Neural cell (in vitro differentiated cells): ENCODE results near the gene SELENOO. TPM values are rescaled to one million over a fixed set of nuclear protein-coding genes. Genes with fewer than 3 reads are reported as not detected.

Experiments
- H2AFZ ChIP-seq: fragments of 200-600, 300-800 bp; sonication (generic), shearing (Covaris generic); 2 replicates; pipeline ENCODE4 v1.6.0; 2014; ENCODE audit warnings: low read depth, mild to moderate bottlenecking, antibody characterized with exemption, low read length, moderate library complexity
- H3F3A ChIP-seq: fragments of 200-600 bp; shearing (Covaris generic); 2 replicates; pipeline ENCODE4 v1.6.1; 2016; ENCODE audit warnings: mild to moderate bottlenecking, moderate library complexity, mixed read lengths, antibody characterized with exemption, low read length; ENCODE audit not compliant: insufficient read depth, poor library complexity, severe bottlenecking
- H3K27ac ChIP-seq: fragments of 200-600, 300-800 bp; sonication (generic), shearing (Covaris generic); 2 replicates; pipeline ENCODE4 v1.5.1; 2014; ENCODE audit warnings: mild to moderate bottlenecking, low read length, moderate library complexity
- H3K27me3 ChIP-seq: fragments of 300-800, 200-600 bp; sonication (generic), shearing (Covaris generic); 2 replicates; pipeline ENCODE4 v1.6.0; 2014; ENCODE audit warnings: mild to moderate bottlenecking, low read depth, low read length, moderate library complexity; ENCODE audit not compliant: insufficient read depth
- H3K36me3 ChIP-seq: fragments of 300-800, 200-600 bp; sonication (generic), shearing (Covaris generic); 2 replicates; pipeline ENCODE4 v1.5.1; 2014; ENCODE audit warnings: mild to moderate bottlenecking, antibody characterized with exemption, low read length, moderate library complexity; ENCODE audit not compliant: insufficient read depth
- H3K4me2 ChIP-seq: fragments of 300-800, 200-600 bp; sonication (generic), shearing (Covaris generic); 2 replicates; pipeline ENCODE4 v1.6.0; 2014; ENCODE audit warnings: mild to moderate bottlenecking, low read length
- H3K4me3 ChIP-seq: fragments of 300-800, 200-600 bp; sonication (generic), shearing (Covaris generic); 2 replicates; pipeline ENCODE4 v1.5.1; 2014; ENCODE audit warnings: mild to moderate bottlenecking, low read length, moderate library complexity
- H3K79me2 ChIP-seq: fragments of 200-600 bp; shearing (Covaris generic); replicated peaks from 2 replicates; pipeline ENCODE4 v1.6.0; 2014; ENCODE audit warnings: mild to moderate bottlenecking, low read length, moderate library complexity; ENCODE audit not compliant: insufficient read depth
- H3K9ac ChIP-seq: fragments of 300-800, 200-600 bp; sonication (generic), shearing (Covaris generic); 2 replicates; pipeline ENCODE4 v1.6.1; 2016; ENCODE audit warnings: mild to moderate bottlenecking, low read length, mixed read lengths
- H3K9me2 ChIP-seq: fragments of 200-600 bp; shearing (Covaris generic); 2 replicates; pipeline ENCODE4 v1.6.1; 2016; ENCODE audit warnings: mild to moderate bottlenecking, low read length, mixed read lengths; ENCODE audit not compliant: insufficient read depth
- H3K9me3 ChIP-seq: fragments of 200-600, 300-800 bp; sonication (generic), shearing (Covaris generic); 2 replicates; pipeline ENCODE4 v1.6.1; 2016; ENCODE audit warnings: mild to moderate bottlenecking, mixed run types, low read length, moderate library complexity, mixed read lengths
- H4K20me1 ChIP-seq: fragments of 200-600 bp; shearing (Covaris generic); 2 replicates; pipeline ENCODE4 v1.6.1; 2016; ENCODE audit warnings: mild to moderate bottlenecking, mixed run types; ENCODE audit not compliant: insufficient read depth
- CTCF ChIP-seq: fragments of 450-650 bp; IDR thresholded peaks from 2 replicates; pipeline ENCODE4 v1.5.1; 2014; ENCODE audit warnings: antibody characterized with exemption, mild to moderate bottlenecking, moderate library complexity; ENCODE audit not compliant: poor library complexity, severe bottlenecking
- EP300 ChIP-seq: fragments of 450-650 bp; conservative IDR thresholded peaks from 2 replicates; pipeline ENCODE4 v1.6.1; 2014; ENCODE audit warnings: antibody characterized with exemption, mild to moderate bottlenecking, moderate library complexity; ENCODE audit not compliant: poor library complexity, severe bottlenecking
- EZH2 ChIP-seq: fragments of 200-600, 300-800 bp; shearing (Covaris generic), sonication (generic); IDR thresholded peaks from 2 replicates; pipeline ENCODE4 v1.6.1; 2014; ENCODE audit warnings: antibody characterized with exemption, low read length, borderline replicate concordance, mild to moderate bottlenecking; ENCODE audit not compliant: insufficient read depth, poor library complexity, severe bottlenecking
- MXI1 ChIP-seq: fragments of 450-650 bp; conservative IDR thresholded peaks from 2 replicates; pipeline ENCODE4 v1.6.1; 2014; ENCODE audit warnings: antibody characterized with exemption, mild to moderate bottlenecking; ENCODE audit not compliant: poor library complexity, severe bottlenecking
- POLR2AphosphoS5 ChIP-seq: IDR thresholded peaks from 2 replicates; pipeline ENCODE4 v1.6.1; 2012
- RAD21 ChIP-seq: fragments of 450-650 bp; conservative IDR thresholded peaks from 2 replicates; pipeline ENCODE4 v1.6.1; 2014; ENCODE audit warnings: antibody characterized with exemption, mild to moderate bottlenecking, moderate library complexity
- REST ChIP-seq: IDR thresholded peaks from 2 replicates; pipeline ENCODE4 v1.6.1; 2012; ENCODE audit warnings: borderline replicate concordance
- SMC3 ChIP-seq: fragments of 450-650 bp; conservative IDR thresholded peaks from 2 replicates; pipeline ENCODE4 v1.6.1; 2014; ENCODE audit warnings: antibody characterized with exemption, mild to moderate bottlenecking, moderate library complexity; ENCODE audit not compliant: poor library complexity
- TAF1 ChIP-seq: IDR thresholded peaks from 2 replicates; pipeline ENCODE4 v1.6.1; 2012; ENCODE audit warnings: low read depth
- polyA plus RNA-seq: library from polyadenylated mRNA; depleted of rRNA; stranded (reverse); fragments of >200 nt; gene quantifications from 2 replicates; pipeline ENCODE4 v1.2.3, GENCODE V29; 2014

The SELENOO gene
- polyA plus RNA-seq, 1 donor from 2014 or later = 42.0 TPM

- H3K27ac ChIP-seq = no peak overlapping the region
- H2AFZ ChIP-seq = no peak overlapping the region
- no peaks in the 10 kb centered on the region for H3K36me3 ChIP-seq
- H3K4me3 ChIP-seq = no peak overlapping the region
- H3F3A ChIP-seq = no peaks in the 10 kb centered on the region
- no peak overlapping the region for H3K9ac ChIP-seq
- no peaks in the 10 kb centered on the region for H4K20me1 ChIP-seq
- H3K79me2 ChIP-seq = no peaks in the 10 kb centered on the region
- no peaks in the 10 kb centered on the region for H3K27me3 ChIP-seq
- H3K9me3 ChIP-seq = no peaks in the 10 kb centered on the region
- H3K9me2 ChIP-seq = no peaks in the 10 kb centered on the region
- H3K4me2 ChIP-seq = no peak overlapping the region
- TF ChIP-seq MXI1 (no peak), CTCF (no peak), SMC3 (no peak), RAD21 (no peak), REST (no peak), EZH2 (no peak), EP300 (no peak), POLR2AphosphoS5 (no peak), TAF1 (no peak)
Measured at GRCh38 chr22:50175921-50176849, 24.6 kb upstream of the SELENOO start.

GRCh38 chr22:50176850-50177536 is 23.8 kb upstream of the SELENOO start:
- Histone ChIP-seq H3K79me2 (no peaks in the 10 kb centered on the region), H3F3A (no peaks in the 10 kb centered on the region), H3K4me3 (no peak overlapping the region), H3K27me3 (no peaks in the 10 kb centered on the region), H3K9me2 (no peaks in the 10 kb centered on the region), H3K36me3 (no peaks in the 10 kb centered on the region), H3K4me2 (no peak overlapping the region), H3K9me3 (no peaks in the 10 kb centered on the region), H2AFZ (no peak overlapping the region), H3K9ac (no peak overlapping the region), H3K27ac (no peak overlapping the region), H4K20me1 (no peaks in the 10 kb centered on the region)
- TF ChIP-seq RAD21 (no peak), POLR2AphosphoS5 (no peak), TAF1 (no peak), REST (no peak), CTCF (no peak), EP300 (no peak), EZH2 (no peak), MXI1 (no peak), SMC3 (no peak)
